Posterior cingulate gyrus (tissue), 11 donors: ENCODE data around the gene PTPRD.

Experiments
- DNase-seq, 10 donors: peaks; one replicate each; pipeline versions ENCODE4 v3.0.0 to v3.0.0-alpha.2; 2020 to 2021; ENCODE audit warnings: mixed read lengths in 3 of 10
- intact Hi-C: fragments of 100-400 bp; cut with DNase I; formaldehyde crosslinking; loops from one replicate; pipeline ENCODE4 v1.15.1; 2023

PTPRD gene

DNA sequence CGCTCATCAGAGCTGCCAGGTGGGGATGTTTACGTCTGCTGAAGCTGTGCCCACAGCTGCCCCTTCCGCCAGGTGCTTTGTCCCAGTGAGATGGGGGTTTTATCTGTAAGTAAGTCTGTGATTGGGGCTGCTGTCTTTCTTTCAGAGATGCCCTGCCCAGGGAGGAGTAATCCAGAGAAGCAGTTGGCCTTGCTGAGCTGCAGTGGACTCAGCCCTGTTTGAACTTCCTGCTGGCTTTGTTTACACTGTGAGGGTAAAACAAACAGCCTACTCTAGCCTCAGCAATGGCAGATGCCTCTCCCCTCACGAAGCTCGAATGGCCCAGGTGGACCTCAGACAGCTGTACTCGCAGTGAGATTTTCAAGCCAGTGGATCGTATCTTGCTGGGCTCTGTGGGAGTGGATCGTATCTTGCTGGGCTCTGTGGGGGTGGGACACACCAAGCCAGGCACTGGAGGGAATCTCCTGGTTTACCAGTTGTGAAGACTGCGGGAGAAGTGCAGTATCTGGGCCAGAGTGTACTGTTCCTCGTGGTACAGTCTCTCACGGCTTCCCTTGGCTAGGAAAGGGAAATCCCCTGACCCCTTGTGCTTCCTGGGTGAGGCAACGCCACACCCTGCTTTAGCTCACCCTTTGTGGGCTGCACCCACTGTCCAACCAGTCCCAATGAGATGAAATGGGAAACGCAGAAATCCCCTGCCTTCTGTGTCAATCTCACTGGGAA, 2283.1 kb downstream of the PTPRD start:
- intact Hi-C loops, result no loop called here
- DNase-seq, result peak in 1 of 10 donors; percentile 42

DNA sequence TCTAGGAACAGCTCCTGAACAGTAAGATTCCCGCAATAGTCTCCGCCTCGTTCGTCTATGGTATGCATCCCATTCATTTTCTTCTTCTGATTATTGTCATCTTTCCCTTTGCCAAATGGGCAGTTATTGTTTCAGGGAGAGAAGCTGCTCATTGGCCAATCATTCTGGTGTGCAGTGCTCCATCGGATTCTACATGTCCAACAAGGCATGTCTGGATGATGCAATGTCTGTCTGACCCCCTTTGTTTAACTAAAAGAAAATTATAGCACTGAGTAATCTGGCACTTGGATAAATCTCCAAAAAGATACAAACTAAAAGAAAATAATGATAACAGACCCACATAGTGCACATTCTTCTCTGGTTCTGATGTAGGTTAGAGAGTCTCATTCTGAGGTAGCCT, 2297.6 kb downstream of the PTPRD start:
- intact Hi-C loops, result no loop called here
- DNase-seq, result no peak

DNA sequence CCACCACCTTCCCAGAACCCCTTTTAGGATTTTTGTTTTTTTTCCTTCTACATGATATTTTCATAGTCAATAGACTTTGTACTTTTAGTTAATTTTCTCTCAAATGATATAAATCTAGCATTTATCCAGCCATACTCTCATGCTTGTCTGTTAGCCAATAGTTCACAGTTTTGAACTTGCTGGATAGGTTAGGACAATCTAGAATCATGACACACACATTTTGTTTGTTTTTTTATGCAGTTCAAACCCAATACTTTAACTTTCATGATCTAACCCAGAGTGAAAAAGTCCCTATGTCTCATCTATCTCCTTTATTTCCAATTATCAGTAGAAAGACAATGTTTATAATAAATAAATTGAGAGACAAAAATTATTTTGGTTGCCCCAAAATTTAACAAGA, 2303.5 kb downstream of the PTPRD start:
- intact Hi-C loops, result no loop called here
- no peak for DNase-seq

DNA sequence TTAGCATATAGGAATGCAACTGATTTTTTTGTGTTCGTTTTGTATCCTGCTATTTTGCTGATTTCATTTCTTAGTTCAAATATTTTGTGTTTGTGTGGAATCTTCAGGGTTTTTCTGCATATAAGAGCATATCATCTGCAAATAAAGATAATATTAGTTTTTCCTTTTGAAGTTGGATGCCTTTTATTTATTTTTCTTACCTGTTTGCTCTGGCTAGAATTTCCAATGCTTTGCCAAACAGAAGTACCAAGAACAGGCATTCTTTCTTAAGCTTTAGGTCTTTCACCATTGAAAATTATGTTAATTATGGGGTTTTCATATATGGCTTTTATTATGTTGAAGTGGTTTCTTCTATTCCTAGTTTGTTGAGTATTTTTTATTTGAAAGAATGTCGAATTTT, 2308.1 kb downstream of the PTPRD start:
- intact Hi-C loops, result no loop called here

DNA sequence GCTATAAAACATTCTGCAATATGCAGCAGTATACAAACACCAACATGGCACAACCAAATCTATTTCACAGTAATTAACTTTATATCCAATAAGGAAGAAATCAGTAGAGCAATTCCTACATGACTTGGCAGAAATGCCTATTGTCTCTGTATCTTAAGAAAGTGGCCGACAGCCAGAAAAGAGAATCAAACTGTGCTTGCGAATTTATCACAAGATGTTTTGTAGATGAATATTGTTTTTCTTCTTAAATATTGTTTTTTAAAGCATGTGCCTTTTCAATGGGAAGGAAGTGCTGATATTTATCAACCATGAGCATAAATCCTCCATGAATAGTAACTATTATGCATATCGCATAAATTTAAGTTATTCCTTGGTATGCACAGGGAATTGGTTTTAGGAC, 2311.5 kb downstream of the PTPRD start:
- intact Hi-C loops, result no loop called here
- no peak for DNase-seq

More for the DNA sequence above, 2308.1 kb downstream of the PTPRD start:
- no peak for DNase-seq

DNA sequence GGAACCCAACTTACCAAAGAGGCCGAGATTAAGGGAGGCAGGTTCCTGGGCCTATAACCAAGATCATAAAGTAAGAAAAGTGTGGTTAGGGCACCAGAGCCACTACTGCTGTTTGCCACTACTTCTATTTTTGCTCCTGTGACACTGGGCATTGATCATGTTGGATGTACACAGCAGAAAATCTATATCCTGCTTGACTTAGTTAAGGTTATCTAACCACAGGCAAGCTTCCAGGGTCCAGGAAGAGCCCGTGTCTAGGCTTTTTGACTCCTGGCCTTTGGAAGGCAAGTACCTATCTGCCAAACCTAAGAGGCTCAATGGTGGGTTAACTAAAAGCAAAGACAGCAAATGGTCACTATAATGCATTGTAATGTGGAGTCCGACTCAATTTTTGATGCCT, 2315.8 kb downstream of the PTPRD start:
- intact Hi-C loops, result no loop called here
- no peak for DNase-seq

DNA sequence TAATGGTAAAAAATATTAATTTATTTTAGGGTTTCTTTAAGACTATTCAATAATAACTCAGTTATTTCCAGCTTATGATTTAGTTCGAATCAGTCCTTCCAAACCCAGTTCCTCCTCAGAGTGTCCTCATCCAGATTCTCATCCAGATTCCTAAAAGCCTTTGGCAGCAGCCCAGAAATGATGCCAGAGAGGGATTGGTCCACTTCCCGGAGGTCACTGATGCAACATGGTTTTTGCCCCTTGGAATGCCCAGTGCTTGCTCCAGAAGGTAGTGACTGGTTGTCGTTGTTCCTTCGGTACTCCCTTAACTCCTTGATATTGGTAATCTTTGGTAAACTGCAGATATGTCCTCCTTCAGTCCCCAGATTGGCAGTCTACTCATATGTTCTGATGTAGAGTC, 2320.1 kb downstream of the PTPRD start:
- DNase-seq, result no peak

DNA sequence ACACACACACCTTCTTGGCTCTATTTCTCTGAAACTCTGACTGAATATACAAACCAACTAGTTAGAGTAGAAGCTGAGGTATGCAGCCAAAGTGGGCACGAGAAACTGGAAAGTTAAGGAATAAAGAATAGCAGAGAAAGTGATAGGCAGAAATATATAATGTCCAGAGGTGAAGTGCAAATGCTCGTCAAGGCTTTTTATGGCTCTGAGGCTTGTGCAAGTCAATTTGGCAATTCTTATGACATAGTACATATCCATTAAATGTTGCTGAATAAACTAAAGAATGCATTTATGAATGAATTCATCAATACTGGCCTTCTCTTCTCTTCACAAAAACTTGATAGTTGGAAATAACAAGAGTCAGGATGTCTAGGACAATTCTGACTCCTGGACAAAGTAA, 2323.1 kb downstream of the PTPRD start:
- DNase-seq, result no peak
- intact Hi-C loops, result no loop called here

More for the DNA sequence above, 2320.1 kb downstream of the PTPRD start:
- intact Hi-C loops, result no loop called here

DNA sequence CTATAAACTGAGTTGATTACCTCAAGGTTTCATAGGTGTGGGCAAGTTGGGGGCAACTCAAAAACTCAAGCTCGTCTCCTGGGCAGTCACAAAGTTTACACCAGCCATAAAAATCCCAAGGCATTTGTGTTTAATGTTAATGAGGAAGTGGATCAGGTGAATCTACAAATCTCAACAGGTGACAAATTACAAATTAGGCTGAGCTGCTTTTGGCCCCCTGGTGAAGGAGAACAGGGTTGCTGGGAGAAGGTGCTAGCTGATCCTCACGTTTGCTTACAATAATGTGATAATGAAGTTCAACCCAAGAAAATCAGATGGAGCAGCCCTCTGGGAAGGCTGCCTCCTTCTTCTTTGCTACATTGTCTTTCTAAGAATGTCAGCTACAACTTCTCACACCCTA, 2324.8 kb downstream of the PTPRD start:
- intact Hi-C loops, result no loop called here
- no peak for DNase-seq

DNA sequence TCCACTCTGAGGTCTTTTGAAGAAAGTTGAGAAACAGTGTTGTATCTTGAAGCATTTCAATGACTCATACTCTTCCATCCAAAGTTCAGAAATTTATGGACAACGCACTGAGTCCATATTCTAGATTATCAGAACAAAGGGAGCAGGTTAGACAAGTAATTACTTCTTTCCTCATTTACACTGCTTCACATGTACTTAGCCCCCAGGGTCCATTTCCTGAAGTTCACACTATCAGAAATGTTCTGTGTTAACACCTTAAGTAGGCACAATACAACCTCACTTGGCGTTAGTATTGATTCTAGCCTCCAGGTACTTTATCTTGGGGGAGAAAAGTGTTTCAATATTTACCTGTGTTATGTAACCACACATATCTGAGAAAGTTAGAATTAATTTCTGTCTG, 2325.3 kb downstream of the PTPRD start:
- intact Hi-C loops, result no loop called here
- no peak for DNase-seq

DNA sequence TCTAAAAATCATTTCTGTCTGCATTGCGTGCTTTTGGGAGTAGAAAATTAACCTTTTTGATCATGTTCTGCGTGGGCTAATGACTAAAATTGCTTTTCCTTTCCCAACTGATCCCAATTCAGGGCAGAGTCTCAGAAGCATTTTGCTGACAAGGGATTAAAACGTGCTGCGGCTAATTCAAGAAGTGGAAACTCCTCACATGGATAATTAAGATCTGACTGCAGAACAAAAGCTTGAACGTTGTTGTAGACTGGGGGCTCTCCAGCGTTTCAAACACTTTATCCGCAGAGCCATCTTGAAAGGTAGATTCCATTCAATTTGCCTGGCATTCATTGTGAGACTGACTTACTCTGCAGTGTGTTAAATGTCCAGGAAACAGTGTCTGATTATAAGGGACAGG, 2327.9 kb downstream of the PTPRD start:
- intact Hi-C loops, result no loop called here
- DNase-seq, result no peak

DNA sequence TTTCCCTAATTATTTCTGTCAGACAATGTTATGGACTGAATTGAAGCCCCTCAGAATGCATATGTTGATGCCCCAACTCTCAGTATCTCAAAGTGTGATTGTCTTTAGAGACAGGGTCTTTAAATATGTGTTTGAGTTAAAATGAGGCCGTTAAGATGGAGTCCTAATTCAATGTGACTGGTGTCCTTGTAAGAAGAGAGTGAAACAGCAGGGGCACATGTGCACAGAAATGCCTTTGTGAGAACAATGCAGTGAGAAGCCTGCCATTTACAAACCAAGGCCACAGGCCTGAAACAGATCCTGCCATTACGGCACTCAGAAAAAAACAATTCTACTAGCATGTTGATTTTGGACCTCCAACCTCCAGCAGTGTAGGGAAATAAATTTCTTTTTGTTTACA, 2330.3 kb downstream of the PTPRD start:
- no peak for DNase-seq
- intact Hi-C loops, result no loop called here

DNA sequence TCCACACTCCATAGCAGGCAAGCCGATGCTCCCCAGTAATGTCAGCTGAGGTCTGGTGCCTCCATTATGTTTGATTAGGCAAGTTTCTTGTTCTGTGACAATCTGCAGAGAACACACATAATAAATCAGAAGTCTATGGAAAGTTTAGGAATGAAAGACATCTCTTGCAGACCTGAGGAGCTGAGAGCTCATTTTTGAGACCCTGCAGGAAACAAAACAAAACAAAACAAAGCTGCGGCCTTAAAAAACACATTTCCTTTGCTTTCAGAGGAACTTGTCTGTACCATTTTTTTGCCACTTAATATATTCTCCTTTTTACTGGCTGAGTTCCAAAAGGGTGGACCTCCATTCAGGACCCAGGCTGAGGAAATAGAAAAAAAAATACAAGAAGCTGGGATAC, 2332.0 kb downstream of the PTPRD start:
- no peak for DNase-seq
- intact Hi-C loops, result no loop called here

DNA sequence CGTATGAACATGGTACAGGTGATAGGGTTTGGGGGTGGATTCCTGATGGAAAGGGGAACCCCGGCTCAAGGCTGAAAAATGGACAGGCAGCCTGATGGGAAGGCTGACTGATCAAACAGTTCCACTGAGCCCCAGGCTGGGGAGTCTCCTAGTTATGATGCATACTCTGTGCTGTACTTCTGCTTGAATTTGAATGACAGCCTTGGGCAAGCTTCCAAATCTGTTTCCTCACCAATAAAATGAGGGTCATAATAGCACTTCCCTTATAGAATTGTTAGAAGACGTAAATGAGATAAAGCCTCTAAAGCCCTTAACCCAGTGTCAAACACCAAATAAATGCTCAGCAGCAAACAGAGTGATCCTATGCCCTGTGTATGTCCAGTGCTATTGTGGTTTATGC, 2334.8 kb downstream of the PTPRD start:
- intact Hi-C loops, result no loop called here

DNA sequence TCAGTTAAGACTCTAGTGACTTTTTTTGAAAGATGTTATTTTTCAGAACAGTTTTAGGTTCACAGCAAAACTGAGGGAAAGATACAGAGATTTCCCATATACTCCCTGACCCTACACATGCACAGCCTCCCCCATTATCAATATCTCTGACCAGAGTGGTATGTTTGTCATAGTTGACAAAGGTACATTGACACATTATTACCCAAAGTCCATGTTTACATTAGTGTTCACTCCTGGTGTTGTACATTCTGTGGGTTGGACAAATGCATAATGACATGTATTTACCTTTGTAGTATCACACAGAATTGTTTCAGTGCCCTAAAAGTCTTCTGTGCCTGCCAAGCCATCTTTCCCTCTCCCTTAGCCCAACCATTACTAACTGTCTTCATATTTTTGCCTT, 2342.6 kb downstream of the PTPRD start:
- no peak for DNase-seq
- intact Hi-C loops, result no loop called here

More for the DNA sequence above, 2334.8 kb downstream of the PTPRD start:
- no peak for DNase-seq

DNA sequence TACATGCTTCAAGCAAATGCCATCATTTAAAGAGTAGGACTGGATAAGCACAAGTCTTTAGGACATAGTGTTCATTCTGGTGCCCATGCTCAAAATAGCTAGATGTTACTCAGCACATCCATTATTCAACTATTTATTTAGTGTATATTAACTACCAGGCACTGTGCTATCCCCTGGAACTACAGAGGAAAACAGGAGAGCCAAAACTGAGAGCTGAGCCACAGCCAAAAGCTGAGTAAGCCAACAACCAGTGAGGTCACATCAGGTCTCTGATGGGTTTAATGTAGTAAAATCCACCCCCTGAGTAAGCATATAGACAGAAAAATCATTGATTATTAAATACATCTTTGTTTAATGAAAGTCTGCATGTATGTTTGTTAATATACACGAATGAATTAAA, 2343.9 kb downstream of the PTPRD start:
- intact Hi-C loops, result no loop called here
- no peak for DNase-seq

DNA sequence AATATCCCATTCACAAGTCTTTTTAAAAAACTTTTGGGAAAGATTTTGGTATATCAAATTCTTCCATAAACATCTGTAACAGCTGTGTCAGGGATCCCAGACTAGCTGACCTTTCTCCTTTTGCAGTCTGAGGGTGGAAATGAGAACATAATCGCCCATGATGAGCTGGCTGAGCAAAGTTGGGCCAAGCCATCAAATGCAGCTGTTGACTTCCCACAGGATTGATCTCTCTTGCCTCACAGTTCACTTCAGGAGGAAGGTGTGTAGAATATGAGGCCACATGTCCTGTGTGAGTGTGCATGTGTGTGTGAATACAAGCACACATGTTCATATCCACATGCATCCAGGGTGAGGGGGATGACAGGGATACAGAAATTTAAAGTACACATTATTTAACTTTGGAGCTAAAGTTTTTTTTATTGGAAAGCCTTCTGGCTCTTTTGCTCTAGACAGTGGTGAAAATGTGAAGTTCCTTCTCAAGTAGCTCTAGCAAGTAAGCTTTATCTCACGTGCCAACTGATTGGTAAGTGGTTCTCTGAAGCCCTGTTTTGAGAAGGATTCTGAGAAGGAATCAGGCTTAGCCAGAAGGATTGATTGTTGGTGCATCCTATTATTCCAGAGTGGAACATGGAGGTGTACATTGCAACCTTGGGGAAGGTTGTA, 2344.5 kb downstream of the PTPRD start:
- DNase-seq, result no peak
- intact Hi-C loops, result no loop called here

DNA sequence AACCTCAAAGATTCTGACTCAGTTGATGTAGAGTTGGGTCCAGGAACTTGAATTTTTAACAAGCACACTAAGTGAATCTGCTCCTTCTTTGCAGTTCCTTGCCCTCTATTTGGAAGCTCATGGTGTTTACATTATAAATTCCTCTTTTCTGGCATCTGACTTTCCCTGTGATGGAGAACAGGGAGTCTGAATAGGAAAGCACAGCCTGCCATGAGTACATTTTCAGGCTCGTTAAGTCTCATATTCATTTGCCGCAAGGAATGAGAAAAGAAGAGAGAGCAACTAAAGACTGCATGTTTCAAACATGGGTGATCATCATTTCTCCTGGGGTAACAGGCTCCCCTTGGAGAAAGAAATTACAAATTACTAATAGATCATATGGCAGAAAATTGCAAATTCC, 2345.2 kb downstream of the PTPRD start:
- intact Hi-C loops, result no loop called here
- no peak for DNase-seq

DNA sequence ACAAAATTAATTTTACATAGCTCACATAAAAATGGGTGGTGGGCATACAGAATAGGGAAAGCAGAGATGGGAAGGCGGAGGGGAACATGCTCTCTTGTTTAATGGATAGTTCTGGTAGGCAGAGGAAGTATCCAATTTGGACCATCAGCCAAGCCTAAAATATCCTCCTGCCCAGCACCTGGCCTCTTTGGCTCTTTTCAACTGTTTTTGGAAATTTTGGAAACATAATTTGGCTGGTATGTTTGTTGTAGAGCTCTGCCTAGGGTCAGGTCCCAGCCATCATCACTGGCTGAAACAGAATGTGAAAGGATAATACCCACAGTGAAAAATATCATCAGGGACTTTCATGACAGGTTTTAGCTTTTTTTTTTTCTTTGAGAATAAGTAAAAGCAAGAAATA, 2345.9 kb downstream of the PTPRD start:
- intact Hi-C loops, result no loop called here
- no peak for DNase-seq

DNA sequence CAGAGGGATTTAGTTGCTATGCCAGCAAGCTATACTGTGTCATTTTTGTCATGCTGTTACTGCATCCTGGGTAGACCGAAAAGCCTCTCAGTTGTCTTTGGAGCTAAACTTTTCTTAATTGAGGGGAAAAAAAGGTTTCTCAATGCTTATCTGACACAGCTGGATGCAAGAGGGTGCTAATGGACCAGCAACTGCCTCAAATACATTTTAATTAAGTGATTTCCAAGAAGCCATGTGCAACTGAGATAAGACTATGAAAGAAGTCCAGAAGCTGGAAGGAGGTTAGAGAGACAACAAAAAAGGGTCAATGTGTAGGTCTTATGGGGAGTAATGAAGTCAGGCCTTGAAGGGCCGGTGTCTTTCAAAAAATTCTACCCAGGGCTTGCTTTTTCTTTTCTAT, 2347.5 kb downstream of the PTPRD start:
- intact Hi-C loops, result no loop called here
- DNase-seq, result no peak
